Daoy (cell line): ENCODE measurements around the gene GINS1. TPM values are rescaled to one million over a fixed set of nuclear protein-coding genes. Genes with fewer than 3 reads are reported as not detected.

Experiments
- DNase-seq: peaks from one replicate; pipeline ENCODE4 v3.0.0-alpha.2; 2015; ENCODE audit warnings: low read depth
- total RNA-seq: library from RNA; depleted of rRNA; stranded (reverse); fragments of >200 nt; shearing (Covaris generic); gene quantifications from 2 replicates; pipeline ENCODE4 v1.2.3, GENCODE V29; 2014

GINS1 gene
- total RNA-seq, 1 experiment from 2014 or later, result 37.1 TPM

DNA sequence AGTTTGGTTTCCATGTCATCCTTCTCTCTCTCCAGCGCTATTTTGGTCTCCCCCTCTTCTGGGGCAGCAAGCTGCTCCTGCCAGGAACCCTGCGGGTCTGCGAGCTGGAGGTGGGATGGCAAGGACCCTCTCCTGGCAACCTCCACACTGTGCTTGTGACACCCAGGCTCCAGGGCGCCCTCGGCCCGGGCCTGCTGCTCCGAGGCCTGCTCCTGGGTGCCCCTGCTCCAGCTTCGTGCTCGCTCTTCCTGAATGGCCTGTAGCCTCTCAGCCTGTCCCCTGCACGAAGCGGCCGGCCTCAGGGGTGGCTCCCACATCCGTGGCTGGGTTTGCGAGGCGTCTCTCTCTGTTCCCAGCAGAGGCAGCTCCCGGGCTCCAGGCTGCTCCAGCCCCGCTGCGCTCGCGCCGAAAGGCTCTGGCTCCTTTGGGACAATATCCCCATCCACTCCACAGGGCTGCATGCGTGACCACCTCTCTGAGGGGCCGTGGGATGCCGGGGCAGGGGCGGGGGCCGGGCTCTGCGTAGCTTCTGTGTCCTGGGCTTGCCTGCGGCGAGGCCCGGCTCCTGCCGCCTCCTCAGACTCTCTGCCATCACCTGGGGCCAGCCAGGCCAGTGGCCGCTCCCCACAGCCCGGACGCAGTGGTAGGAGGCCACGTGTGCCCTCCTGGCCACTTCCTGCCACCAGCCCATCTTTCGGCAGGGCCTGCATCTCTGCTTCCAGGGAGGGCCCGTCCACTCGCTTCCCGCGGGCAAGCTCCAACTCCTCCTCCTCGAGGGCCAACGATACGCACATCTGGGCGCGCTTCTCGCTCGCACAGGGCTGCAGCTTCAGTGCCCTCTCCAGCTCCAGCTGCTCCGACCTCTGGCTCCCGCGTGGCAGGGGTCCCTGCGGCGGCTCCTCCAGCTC, 68.9 kb downstream of the GINS1 start:
- no peak for DNase-seq

DNA sequence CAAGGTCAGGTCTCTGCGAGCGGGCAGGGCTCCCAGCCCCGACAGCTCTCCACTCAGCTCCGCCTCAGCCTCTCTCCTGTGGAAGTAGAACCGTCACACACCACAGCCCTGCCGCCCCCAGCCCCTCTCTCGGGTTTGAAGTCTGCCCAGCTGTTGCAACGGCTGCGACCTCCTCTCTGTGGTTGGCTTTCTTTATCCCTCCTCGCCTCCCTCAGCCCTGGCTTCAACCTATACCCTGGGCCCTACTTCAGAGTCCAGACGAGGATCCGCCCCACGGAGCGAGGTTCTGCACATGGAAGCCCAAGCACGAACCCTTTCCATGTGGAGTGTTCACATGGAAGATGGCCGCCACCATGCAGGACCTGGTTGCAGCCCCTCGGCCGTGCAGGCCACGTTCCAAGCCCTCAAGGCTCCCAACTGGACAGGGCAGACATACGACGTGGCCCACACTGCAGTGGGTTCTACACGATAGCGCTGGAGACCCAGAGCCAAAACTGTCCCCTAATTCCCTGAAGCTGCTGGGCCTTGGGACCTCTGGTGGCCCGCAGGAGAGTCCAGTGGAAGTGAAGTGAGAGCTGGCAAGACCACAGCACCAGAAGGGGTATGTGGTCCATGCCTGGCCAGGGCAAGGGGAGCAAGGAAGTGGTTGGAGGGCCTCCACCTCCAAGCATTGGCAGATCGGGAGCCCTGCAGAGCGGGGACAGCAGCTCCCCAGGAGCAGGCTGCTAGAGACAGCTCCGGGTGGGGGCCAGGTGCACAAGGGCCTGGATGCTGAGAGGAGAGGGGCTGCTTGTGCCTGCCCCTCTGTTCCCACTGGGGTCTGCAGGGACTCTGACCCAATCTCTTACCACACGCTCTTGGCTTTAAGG, 69.8 kb downstream of the GINS1 start:
- no peak for DNase-seq

DNA sequence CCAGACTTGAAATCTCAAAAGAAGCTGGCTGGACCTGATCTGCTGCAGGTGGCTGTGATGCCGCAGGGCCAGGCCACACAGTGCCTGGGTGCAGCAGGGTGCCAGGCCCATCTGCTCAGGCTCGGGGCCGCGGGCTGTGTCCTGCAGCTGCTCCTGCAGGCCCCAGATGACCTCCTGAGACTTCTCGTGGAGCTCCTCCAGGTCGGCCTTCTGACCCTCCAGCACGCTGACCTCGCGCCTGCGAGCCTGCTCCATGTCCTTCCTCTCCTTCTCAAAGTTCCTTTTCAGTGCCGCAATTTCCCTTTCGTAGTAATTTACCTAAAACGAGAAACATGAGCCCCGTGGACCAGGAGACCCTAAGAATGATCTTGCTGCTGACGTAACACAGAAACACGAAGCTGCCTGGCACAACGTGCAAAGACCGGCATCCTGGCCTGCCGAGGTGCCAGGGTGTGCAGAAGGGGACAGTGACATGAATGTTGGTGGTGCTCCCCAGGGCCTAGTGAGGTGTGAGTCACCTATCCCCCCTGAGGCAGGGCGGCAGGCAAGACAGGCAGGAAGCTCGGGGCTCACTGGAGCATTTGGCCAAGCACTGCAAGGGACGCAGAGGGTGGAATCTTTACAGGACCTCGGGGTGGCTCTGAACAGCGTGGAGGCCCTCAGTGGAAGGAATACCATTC, 71.6 kb downstream of the GINS1 start:
- DNase-seq, result no peak

DNA sequence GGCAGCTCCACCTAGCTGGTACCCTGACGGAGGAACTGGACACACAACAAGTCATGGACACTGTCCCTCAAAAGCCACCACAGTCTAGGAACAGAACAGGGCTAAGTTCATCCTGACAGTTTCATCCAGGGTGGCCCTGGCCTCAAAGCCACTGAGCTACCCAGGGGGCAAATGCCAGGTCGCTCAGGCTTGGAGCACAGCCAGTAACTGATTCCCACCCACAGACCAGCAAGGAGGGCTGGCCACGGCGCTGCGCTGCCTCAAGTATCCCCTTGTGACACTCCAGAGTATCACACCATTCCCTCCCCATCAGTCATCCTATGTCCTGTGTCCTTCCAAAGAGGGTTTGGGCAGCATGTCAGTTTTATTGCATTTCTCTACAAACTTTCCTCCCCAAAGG, 72.2 kb downstream of the GINS1 start:
- DNase-seq, result no peak

DNA sequence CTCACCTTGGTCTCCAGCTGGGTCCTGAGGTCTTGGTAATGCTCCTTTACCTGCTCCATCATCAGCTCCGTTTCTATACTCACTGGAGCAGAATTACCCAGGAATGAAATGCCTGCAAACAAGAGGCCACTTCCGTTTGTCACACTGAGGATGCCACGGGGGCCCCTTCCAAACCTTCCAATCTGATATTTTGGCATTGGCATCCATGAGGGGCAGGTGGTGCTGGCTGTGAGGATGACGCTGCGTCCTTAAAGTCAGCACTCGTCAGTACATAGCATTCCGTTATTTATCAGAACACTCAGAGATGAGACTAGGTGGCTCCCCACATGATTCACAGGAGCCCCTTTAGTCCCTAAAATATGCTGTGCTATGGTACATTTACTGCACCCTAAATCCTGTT, 72.7 kb downstream of the GINS1 start:
- no peak for DNase-seq

DNA sequence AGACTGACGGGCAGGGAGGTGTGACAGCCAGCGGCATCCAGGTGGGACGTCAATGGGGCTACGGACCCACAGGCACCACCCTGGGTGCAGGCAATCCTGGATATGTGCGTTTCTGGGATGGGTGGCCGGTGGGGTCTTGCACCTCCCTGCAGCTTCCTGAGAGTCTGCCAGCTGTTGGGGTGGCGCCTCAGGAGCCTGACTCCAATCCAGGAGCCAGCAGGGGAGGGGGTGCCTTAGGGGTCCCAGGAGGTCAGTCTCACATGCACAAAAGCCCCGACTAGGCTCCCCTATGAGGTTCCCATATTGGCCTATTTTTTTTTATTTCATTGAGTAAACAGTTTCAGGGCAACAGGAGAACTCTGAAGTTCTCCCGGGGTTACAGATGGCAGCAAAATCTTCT, 73.3 kb downstream of the GINS1 start:
- DNase-seq, result no peak

DNA sequence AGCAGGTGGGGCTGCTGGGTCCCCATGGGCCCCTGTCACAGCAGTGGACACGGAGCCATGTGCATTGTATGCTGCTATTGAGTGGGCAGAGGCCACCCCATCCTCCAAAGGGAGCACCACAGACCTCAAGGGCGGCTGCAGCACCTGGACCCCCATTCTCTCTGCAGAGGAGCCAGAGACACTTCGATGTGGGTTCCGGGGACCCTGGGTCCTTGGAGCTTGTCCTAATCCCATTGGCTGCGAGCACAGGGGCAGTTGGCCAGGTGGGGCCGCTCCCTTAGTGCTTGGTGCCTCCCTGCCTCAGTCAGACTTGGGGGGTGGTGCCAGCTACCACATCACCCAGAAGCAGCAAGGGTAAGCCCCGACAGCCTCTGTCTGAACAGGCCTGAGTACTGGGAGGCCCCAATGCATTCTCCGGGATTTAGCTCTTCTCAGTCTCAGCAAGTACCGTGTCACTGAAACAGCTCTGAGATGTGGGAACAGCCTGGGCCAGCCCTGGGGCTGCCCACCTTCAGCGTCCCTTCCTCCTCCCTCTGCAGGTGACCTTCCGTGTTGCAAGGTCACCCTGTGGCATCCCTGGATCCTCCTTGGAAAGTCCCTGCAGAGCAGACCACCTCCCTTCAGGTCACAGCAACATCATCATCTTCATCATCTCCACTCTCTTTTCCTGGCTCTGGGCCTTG, 73.9 kb downstream of the GINS1 start:
- no peak for DNase-seq

DNA sequence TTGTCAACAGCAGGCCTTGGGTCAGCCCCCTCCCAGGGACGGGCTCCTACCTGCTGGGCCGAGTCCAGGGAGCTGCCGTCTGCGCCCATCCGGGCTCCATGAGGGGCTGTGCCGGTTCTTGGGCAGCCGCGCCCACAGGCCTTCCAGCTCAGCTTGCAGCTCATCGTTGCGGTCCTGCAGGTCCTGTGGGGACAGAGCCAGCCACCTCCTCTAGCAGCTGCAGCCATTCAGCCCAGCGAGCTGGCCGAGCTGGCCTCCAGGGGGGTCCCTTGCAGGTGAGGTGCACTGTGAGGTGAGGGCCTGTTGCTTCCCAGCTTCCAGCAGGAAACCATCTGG, 74.4 kb downstream of the GINS1 start:
- no peak for DNase-seq

DNA sequence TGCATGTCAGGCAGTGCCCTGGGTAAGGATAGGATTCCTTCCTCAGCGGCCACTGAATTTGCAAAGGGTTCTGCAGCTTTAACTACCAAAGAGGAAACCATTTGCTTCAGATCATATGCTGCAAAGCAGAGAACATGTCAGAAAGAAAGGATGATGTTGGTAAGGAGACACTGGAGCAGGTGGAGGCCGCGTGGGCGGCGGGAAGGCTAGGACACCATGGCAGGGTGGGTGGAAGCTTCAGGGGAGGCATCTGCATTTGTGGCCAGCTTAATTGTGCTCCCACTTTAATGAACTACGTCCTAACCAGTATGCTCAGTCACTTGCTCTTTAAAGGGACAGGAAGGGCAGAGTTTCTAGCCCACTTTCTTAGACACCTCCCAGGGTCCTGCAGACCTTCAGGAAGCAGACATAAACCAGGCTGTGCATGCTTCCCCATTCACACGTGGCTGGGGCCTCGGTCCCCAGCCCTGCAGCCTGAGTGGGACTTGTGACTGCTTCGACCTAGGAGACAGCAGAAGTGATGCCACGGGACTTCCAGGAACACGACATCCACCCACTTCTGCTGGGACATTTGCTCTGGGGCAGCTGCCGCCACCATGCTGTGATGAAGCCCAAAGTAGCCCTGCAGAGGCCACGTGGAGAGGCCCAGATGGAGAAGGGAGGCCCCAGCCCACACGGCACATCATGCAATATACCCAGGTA, 76.1 kb downstream of the GINS1 start:
- no peak for DNase-seq

DNA sequence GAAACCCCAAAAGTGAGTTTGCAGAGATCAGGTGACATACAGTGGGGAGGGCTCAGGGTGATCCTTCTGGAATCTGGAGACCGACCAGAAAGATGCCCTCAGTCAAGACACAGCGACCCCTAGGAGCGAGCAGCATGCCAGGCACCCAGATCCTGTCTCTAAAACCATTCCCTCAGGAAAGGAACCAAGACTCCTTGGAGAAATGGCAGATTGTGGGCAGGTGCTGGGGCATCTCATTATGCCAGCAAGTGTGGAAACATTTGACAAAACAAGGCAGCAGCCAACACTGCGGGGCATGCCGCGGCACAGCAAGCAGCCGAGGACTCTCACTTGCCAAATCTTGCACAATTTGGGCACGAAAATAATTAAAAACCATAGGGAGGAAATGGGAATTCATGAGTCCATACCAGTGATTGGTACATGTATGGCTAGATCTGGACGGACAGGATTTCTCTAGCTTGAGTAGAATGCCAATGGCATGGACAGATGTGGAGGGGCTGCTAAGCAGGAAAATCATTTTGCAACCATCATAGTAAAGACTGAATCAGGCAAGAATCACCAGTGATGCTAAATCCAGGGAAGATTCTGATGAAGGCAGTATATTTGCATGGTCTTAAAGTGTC, 76.9 kb downstream of the GINS1 start:
- no peak for DNase-seq

DNA sequence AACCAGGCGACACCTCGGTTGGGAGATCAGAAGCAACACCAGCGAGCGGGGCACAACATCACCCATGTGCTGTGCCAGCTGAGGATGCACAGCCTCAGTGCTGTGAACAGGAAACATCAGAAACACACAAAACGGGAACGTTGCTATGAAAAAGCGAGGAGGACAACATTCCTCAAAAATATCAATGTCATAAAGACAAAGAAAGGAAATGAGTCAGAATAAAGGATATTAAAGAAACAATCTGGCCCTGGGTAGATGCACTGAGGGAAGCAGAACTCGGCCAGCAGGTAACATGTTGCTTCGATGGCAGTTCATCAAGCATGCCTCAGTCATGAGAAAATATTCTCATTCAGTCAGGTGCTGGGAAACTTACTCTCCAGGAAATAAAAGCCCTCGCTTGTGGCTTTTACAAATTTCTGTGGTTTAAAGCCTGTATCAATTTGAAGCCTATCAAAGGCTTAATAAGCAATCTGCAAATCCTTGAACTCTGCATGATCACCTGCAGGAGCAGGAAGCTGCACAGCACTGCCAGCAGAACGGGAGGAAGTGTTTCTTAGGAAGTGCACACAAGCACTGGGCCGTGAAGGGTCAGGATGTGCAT, 77.5 kb downstream of the GINS1 start:
- no peak for DNase-seq

DNA sequence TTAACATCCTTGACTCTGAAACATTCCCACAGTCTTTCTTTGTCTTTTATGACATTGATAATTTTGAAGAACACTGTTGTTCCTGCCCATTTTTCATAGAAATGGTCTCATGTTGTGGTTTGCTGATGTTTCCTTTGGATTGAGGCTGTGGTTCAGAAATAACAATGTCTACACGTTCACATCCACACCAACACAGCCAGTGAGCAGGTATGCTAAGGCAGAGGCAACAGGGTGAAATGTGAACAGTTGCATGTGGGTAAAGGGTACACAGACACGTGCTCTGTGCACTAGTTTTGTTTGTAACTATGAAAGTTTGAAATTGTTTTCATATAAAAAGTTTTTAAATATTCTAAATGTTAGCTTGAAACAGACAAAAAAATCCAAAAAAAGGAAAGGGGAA, 78.4 kb downstream of the GINS1 start:
- no peak for DNase-seq

DNA sequence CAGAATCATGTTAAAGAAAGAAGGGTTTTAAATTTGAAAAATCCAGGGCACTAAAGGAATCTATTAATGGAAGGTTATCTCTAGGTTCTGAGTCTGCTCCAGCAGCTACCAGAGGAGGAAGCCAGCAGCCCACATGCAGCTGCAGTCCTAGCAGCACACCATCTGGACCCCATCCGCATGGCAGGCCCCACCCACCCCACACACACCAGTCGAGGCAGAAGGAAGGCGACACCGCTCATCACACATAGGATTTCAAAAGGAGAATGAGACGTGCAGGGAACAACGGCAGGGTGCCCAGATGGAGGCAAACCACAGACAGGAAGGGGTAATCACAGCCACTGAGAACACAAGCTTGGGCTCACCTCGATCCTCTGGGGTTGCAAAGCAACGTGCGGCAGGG, 78.9 kb downstream of the GINS1 start:
- no peak for DNase-seq

DNA sequence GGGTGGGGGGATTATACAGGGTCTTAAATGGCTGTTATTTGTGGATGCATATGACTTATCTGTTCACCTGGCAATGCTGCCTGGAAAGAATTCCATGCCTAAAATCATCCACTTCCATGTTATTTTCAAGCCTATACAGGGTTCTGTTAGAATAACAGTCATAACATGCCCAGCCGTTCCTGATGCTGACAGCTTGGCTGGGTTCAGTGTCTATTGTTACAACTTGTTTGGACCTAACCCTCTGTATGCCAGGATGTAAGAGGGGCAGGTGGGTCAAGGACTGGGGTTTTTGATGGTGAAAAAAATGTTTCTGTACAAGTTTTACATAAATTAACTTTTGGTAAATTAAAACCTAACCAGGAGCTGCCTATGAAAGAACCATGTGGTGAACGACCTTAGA, 79.8 kb downstream of the GINS1 start:
- no peak for DNase-seq

DNA sequence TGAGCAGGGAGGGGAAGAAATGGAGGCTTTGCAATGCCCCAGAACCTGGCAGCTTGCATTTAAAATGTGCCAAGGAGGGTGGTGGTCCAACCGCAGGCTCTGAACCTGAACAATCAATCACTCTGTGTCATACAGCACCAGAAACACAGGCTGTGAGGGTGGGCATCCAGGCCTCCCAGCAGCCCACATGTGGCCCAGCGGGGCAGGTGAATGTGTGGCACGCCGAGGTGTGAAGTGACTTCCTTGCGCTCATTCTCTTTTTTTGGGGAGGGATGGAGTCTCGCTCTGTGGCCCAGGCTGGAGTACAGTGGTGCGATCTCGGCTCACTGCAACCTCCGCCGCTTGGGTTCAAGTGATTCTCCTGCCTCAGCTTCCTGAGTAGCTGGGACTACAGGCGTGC, 80.5 kb downstream of the GINS1 start:
- no peak for DNase-seq

DNA sequence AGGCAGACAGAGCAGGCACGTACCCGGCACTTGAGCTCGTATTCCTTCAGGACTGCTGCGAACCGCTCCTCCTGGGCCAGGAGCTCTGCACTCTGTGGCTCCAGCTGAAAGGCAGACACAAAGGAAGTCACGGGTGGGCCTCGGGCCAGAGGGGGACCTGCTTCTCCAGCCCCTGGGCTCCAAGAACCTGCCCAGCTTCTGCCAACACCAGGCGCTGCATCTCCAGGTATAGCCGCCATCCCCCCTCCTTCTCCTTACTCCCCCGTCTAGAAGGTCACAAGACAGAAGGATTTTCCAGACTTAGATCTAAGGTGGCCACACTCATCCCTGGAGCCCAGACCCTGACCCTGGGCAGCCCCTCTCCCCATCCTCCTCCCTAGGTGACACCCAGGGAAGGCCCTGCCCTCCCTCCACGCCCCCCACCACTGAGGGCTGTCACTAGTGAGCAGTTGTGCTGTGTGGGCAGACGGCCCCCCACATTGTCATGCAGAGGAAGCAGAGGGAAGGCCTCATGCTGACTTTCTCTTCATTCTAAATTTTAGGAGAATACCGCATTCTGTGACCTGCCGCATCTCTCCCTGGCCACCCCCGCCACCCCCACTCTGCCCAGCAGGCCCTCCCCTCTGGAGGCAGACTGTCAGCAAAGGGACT, 81.9 kb downstream of the GINS1 start:
- no peak for DNase-seq

DNA sequence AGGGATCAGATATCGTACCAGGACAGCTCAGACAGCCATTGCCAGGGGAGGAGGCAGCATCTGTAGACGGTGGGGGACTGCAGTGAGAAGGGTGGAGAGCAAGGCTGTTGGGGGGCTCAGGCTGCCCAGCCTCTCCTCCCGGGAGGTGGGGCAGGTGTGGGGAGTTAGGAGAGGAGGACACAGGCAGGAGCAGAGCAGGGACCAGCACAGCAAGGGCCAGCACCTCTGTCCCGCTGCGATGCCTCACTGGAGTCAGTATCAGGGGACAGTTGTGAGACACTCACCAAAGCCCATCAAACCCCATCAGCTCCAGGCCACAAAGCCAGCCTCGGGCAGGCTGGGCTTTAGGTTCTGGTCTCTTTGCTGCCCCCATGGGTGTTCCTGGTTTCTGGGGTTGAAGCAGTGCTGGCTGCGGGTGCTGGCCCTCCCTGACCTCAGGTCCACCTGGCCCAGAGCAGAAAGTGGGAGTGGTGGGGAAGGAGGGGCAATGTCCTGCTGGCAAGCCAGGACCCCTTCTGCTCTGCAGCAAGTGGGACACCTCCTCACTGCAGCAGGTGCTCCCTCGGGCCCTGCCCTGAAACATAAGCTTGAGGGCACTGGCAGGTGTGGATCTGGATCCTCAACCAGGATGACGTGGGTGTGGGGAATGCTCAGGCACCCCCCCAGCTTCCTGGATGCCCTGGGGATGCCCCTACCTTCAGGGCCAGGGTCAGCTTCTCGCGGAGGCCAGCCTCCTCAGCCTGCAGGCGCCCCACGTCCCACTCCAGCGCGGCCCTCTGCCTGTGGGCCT, 83.4 kb downstream of the GINS1 start:
- DNase-seq, result no peak

DNA sequence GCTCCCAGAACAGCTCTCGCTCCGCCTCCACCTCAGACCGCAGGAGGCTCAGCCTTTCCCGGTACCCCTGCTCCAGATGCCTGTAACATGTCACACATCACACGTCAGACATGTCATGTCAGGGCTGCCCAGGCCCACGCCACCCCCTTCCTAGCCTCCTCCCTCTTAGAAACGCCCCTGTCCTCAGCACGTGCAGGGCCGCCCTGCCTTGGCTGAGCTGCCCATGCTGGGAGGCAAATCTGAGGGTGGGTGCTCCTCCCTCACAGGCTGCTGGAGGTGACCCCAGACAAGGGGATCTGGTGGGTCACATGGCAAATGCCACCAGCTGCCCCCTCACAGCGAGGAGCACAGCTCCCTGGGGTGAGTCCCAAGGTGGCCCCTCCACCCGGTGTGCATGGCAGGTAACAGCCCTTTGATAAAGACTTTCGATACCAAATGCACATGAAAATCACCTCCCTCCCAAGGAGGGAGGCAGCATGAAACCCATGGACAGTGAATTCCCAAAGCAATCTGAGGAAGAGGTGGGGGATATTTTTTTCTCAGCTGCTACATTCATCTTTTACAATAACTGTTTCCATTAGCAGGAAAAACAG, 84.1 kb downstream of the GINS1 start:
- DNase-seq, result no peak

DNA sequence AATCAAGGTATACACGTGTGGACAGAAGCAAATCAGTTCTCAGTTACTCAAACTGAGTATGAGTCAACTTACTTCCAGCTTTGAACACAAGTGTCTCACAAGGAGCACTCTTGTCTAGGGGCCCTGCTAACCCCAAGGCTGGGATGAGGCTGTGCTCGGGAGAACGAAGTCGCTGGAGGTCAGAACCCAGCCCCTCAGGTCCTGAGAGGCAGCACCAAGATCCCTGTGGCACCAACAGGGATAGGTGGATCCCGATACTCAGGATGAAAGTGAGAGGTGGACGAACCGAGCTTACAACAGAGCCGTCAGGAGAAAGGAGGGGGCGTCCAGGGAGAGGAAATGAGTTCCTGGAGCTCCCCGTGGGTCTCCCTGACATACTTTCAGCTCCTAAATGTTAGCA, 85.7 kb downstream of the GINS1 start:
- no peak for DNase-seq
